ENCODE results near the gene YY1.
"Not testable (repeated sequence)": the region's sequence is repeated elsewhere in the genome, so short reads cannot be mapped to it uniquely, and the experiment has no call there.

YY1 gene

GRCh38 chr14:100213587-100213955 is 25.4 kb upstream of the YY1 start:
- in situ Hi-C loops (cut with MboI; ENCODE audit: low sequenced_read_pairs): no loop called here

- in situ Hi-C loops (cut with MboI; ENCODE audit: low sequenced_read_pairs): no loop called here
These were observed 24.8 kb upstream of the YY1 start for GRCh38 chr14:100213956-100214769.

GRCh38 chr14:100214770-100215083 is 24.2 kb upstream of the YY1 start:
- in situ Hi-C loops (cut with MboI; ENCODE audit: low sequenced_read_pairs): no loop called here

GRCh38 chr14:100215330-100215885 is 23.5 kb upstream of the YY1 start:
- in situ Hi-C loops (cut with MboI; ENCODE audit: low sequenced_read_pairs): no loop called here

- in situ Hi-C loops (cut with MboI; ENCODE audit: low sequenced_read_pairs): no loop called here
These were observed 19.7 kb upstream of the YY1 start for GRCh38 chr14:100219126-100219785.

GRCh38 chr14:100221533-100222223 is 17.3 kb upstream of the YY1 start:
- in situ Hi-C loops (cut with MboI; ENCODE audit: low sequenced_read_pairs): no loop called here

GRCh38 chr14:100222224-100223093 is 16.5 kb upstream of the YY1 start:
- in situ Hi-C loops (cut with MboI; ENCODE audit: low sequenced_read_pairs): no loop called here

- in situ Hi-C loops (cut with MboI; ENCODE audit: low sequenced_read_pairs): no loop called here
These were observed 15.4 kb upstream of the YY1 start for GRCh38 chr14:100223332-100224201.

- in situ Hi-C loops (cut with MboI; ENCODE audit: low sequenced_read_pairs): no loop called here
These were observed 14.6 kb upstream of the YY1 start for GRCh38 chr14:100224229-100224866.

GRCh38 chr14:100225169-100225568 is 13.8 kb upstream of the YY1 start:
- in situ Hi-C loops (cut with MboI; ENCODE audit: low sequenced_read_pairs): no loop called here

GRCh38 chr14:100230361-100230760 is 8.6 kb upstream of the YY1 start:
- in situ Hi-C loops (cut with MboI; ENCODE audit: low sequenced_read_pairs): no loop called here

- in situ Hi-C loops (cut with MboI; ENCODE audit: low sequenced_read_pairs): no loop called here
These were observed 4.4 kb upstream of the YY1 start for GRCh38 chr14:100234511-100234910.

GRCh38 chr14:100236271-100236818 is 2.6 kb upstream of the YY1 start:
- in situ Hi-C loops (cut with MboI; ENCODE audit: low sequenced_read_pairs): not testable (repeated sequence)

- in situ Hi-C loops (cut with MboI; ENCODE audit: low sequenced_read_pairs): no loop called here
These were observed 2.1 kb upstream of the YY1 start for GRCh38 chr14:100236881-100237280.

- in situ Hi-C loops (cut with MboI; ENCODE audit: low sequenced_read_pairs): no loop called here
These were observed 1.1 kb upstream of the YY1 start for GRCh38 chr14:100237735-100238418.

- in situ Hi-C loops (cut with MboI; ENCODE audit: low sequenced_read_pairs): no loop called here
These were observed 381 bp downstream of the YY1 start for GRCh38 chr14:100239211-100239839.

- in situ Hi-C loops (cut with MboI; ENCODE audit: low sequenced_read_pairs): no loop called here
These were observed 1.1 kb downstream of the YY1 start for GRCh38 chr14:100239840-100240667.

Data from HL-60/S4 treated with phorbol 12-myristate 13-acetate at 8.2 ng/mL for 4 days and 3 days (cell line).